HG02870 (cell line): ENCODE data around the gene SPOCK2.

Experiments
- ATAC-seq: cut with Tn5 transposase; IDR thresholded peaks from one replicate; pipeline ENCODE4 v1.9.1; 2021; ENCODE audit warnings: mild to moderate bottlenecking, moderate library complexity; ENCODE audit not compliant: unreplicated experiment

The SPOCK2 gene

GRCh38 chr10:72012796-72013195 is 75.6 kb downstream of the SPOCK2 start:
- ATAC-seq, result no peak

- no peak for ATAC-seq
These were observed 76.3 kb downstream of the SPOCK2 start for GRCh38 chr10:72011976-72012512.

DNA sequence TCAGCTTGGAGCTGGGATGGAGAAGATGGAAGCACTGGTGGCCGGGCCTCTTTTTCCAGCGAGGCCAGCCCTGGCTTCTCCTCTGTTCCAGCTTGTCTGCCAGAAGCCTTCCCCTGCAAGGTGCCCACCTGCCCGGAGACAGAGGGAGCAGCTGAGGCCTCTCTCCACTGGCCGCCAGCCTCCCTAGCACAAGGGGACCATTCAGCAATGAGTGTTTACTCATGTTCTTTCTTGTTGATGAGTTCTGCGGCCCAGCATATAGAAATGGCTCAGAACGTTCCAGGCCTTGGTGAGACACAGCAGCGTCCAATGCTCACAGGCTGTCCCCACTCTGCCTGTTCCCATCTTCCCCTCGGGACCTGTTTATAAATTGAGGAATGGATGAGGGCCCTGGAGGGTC is 76.9 kb downstream of the SPOCK2 start:
- ATAC-seq, result no peak

GRCh38 chr10:72011016-72011415 is 77.3 kb downstream of the SPOCK2 start:
- ATAC-seq, result no peak

- no peak for ATAC-seq
These were observed 77.9 kb downstream of the SPOCK2 start for GRCh38 chr10:72010234-72010973.

GRCh38 chr10:72009425-72010081 is 78.8 kb downstream of the SPOCK2 start:
- ATAC-seq, result no peak

- no peak for ATAC-seq
These were observed 79.3 kb downstream of the SPOCK2 start for GRCh38 chr10:72009051-72009424.
